Ishikawa (cell line): ENCODE measurements around the gene CHAF1B.

Source experiments
- CEBPB ChIP-seq: IDR thresholded peaks from 2 replicates; pipeline ENCODE4 v1.6.1; 2012
- EP300 ChIP-seq: IDR thresholded peaks from 2 replicates; pipeline ENCODE4 v1.6.1; 2012; ENCODE audit warnings: borderline replicate concordance
- NFIC ChIP-seq: IDR thresholded peaks from 2 replicates; pipeline ENCODE4 v1.6.1; 2012
- RAD21 ChIP-seq: IDR thresholded peaks from 2 replicates; pipeline ENCODE4 v1.6.1; 2012; ENCODE audit warnings: low read depth
- TAF1 ChIP-seq: IDR thresholded peaks from 2 replicates; pipeline ENCODE4 v1.6.1; 2012; ENCODE audit warnings: low read depth, mild to moderate bottlenecking
- TEAD4 ChIP-seq: IDR thresholded peaks from 2 replicates; pipeline ENCODE4 v1.6.1; 2012
- YY1 ChIP-seq: IDR thresholded peaks from 2 replicates; pipeline ENCODE4 v1.6.1; 2012; ENCODE audit warnings: low read depth
- ZBTB7A ChIP-seq: IDR thresholded peaks from 2 replicates; pipeline ENCODE4 v1.6.1; 2012; ENCODE audit warnings: low read depth
- TF ChIP-seq, protein P1 (sequence below): IDR thresholded peaks from 2 replicates; pipeline ENCODE4 v1.6.1; 2012
- TF ChIP-seq, protein P2 (sequence below): IDR thresholded peaks from 2 replicates; pipeline ENCODE4 v1.6.1; 2012; ENCODE audit warnings: low read depth, mild to moderate bottlenecking

DNA sequence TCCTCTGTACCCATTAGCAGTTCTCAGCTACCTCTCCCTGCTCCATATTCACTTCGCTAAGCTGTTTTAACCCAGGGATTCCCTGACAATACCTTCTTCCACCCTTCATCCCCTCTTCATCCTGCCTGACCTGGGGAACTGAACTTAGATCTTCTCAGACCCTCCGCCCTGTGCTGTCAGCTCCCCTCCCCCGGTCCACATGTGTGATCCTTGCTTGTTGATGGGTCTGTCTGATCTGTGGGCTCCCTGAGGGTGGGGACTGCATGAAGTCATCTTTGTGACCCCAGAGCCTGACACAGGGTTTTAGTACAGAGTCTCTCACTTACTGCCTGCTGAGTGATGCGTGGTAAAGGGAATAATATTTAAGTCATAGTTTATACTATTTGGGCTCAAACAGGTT, 11.8 kb downstream of the CHAF1B start:
- no peak for TF ChIP-seq YY1
- TF ChIP-seq TAF1, result no peak
- TF ChIP-seq EP300, result no peak
- TF ChIP-seq ZBTB7A, result no peak
- TF ChIP-seq, protein P1, sequence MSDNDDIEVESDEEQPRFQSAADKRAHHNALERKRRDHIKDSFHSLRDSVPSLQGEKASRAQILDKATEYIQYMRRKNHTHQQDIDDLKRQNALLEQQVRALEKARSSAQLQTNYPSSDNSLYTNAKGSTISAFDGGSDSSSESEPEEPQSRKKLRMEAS, result no peak
- no peak for TF ChIP-seq TEAD4
- TF ChIP-seq CEBPB, result no peak
- TF ChIP-seq, protein P2, sequence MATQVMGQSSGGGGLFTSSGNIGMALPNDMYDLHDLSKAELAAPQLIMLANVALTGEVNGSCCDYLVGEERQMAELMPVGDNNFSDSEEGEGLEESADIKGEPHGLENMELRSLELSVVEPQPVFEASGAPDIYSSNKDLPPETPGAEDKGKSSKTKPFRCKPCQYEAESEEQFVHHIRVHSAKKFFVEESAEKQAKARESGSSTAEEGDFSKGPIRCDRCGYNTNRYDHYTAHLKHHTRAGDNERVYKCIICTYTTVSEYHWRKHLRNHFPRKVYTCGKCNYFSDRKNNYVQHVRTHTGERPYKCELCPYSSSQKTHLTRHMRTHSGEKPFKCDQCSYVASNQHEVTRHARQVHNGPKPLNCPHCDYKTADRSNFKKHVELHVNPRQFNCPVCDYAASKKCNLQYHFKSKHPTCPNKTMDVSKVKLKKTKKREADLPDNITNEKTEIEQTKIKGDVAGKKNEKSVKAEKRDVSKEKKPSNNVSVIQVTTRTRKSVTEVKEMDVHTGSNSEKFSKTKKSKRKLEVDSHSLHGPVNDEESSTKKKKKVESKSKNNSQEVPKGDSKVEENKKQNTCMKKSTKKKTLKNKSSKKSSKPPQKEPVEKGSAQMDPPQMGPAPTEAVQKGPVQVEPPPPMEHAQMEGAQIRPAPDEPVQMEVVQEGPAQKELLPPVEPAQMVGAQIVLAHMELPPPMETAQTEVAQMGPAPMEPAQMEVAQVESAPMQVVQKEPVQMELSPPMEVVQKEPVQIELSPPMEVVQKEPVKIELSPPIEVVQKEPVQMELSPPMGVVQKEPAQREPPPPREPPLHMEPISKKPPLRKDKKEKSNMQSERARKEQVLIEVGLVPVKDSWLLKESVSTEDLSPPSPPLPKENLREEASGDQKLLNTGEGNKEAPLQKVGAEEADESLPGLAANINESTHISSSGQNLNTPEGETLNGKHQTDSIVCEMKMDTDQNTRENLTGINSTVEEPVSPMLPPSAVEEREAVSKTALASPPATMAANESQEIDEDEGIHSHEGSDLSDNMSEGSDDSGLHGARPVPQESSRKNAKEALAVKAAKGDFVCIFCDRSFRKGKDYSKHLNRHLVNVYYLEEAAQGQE, result no peak
- TF ChIP-seq RAD21, result no peak
- TF ChIP-seq NFIC, result no peak
